Fibroblast of skin of back (primary cell): ENCODE measurements around the gene SMS.

Source experiments
- DNase-seq: peaks from one replicate; pipeline ENCODE4 v3.0.0-alpha.2; 2013

SMS gene

DNA sequence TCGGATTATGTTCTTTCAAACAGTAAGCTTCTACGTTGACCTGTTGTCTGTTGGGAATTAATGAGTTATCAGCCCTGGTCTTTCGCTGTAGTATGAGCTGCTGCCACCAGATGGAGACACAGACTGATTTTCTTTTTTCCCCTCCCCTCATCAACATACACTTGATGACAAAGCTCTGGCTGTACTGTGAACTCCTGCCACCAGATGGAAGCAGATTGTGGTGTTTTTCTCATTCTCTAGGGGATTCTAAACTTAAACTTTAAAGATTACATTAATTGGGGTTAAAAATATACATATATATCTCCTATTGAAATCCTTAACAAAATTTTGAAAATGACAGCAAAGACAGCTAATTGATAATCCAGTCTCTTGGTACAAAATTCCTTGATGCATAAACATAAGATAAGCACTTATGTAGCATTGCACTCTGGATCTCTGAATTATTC lies 44.8 kb downstream of the SMS start:
- peak; percentile 74 for DNase-seq

DNA sequence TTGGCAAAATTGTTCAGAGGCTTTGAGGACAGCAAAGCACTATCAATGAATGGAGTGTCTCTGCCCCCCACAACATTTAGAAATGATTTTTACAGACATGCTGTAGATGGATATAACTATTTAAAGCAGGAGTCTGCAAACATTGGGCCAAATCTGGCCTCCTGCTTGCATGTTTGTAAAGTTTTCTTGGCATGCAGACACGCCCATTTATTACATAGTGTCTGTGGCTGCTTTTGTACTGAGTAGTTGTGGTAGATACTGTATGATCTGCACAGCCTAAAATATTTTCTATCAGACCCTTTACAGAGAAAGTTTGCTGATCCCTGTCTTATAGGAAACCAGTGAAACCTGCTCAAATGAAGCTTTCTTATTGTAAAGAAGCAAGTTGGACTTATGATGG lies 46.1 kb downstream of the SMS start:
- peak; percentile 42 for DNase-seq

DNA sequence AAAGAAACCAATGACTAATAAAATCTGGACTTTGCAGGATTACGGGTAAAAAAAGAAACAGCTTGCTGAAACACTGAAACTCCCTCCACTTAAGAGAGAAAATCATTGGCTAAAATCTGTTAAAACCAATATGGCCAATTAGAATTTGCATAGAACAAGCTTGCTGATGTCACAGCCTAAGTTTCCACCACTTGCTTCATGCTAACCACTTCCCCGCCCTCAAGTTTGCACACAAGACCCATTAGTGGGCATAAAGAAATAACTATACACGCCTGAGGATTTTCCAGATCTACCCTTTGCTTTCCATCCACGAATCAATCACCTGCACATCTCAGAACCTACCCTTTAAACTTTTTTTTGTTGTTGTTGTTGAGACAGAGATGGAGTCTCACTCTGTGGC lies 48.9 kb downstream of the SMS start:
- DNase-seq: no peak

DNA sequence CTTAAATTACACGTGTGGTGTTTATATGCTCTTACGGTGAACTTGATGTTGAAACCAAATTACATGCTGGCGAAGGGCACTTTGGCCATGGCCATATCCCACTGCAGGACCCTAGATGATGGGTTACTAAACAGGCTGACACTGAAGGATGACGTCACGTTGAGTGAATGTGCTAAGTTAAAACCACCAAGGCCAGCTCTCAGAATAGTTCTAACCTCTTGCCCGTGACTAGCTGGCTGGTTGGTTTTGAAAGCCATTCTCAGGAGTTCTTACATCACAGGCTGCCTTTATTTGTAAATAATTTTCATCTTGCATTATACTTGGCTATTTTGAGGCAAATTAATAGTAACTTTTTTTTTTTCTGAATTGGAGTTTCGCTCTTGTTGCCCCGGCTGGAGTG lies 50.3 kb downstream of the SMS start:
- DNase-seq: no peak

DNA sequence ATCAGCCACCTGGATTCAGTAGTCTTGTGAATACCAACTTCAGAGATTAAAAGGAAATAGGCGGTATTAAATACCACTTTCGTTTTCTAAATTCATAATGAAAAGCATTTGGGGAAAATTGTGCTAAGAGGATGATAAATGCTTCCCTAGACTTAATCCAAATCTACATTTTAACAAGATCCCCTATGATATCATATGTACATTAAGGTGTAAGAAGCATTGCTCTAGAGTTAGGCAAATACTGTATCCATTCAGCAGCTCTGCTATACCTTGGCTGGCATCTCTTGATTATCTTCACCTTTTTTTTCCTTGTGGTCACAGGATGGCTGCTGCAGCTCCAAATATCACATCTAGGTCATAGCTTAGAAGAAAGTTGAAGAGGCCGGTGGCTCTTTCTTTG lies 51.0 kb downstream of the SMS start:
- no peak for DNase-seq

DNA sequence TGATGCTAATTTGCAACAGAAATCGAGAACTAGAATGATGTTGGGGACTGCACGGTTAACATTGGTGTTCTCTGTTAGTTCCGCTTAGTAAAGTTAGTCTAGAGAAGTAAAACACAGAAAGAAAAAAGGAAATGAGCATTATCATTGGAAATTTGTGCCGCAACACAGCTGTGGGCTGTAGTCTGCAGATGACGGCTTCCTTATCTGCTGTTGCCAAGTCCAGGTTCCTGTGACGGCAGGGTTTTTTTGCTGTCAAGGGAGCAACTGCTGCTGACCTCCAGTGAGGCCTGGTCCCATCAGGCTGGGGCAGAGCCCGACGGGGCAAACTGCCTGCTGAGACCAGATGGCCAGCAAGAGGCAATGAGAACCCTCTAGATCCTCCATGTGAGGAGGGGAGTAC lies 52.8 kb downstream of the SMS start:
- DNase-seq: no peak

DNA sequence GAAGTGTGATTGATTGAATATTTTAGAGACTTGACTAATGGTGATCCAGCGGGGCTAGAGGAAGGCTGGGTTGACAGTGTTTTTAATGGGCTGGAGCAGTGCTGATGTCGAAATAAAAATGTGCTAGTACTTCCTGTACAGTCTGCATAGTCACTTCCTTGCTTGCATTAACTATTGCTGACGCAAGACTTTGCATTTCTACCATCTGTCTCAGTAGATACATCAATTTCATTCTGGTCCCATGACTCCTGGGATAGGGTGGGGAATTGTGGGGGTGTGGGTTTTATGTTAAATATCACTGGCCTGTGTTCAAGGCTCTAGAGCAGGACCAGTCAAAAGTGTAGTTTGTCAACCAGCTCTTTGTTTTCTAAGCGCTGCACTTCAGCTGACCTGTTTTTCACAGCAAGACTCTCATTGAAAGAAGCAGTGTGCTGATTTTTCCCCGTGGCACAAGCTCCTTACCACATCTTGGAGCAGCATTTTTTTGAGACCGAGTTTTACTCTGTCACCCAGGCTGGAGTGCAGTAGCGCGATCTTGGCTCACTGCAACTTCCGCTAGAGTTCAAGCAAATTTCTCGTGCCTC lies 56.5 kb downstream of the SMS start:
- peak; percentile 38 for DNase-seq

DNA sequence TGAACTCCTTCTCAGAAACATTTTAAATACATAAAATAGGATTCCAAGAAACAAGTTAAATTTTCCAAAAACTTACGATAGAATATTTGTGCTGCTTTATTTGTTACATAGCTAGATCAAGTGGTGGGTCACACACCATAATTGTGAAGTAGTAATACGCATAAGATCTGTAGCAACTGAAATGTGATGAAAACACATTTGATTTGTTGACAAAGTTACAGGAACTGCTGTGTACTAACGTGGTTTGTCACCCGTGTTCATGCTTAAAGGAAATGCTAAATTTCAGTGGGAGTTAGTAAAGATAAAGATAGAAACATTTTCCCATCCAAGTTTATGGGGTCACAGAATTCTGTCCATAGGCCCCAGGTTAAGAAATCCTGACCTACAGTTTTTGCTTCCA lies 57.5 kb downstream of the SMS start:
- no peak for DNase-seq

DNA sequence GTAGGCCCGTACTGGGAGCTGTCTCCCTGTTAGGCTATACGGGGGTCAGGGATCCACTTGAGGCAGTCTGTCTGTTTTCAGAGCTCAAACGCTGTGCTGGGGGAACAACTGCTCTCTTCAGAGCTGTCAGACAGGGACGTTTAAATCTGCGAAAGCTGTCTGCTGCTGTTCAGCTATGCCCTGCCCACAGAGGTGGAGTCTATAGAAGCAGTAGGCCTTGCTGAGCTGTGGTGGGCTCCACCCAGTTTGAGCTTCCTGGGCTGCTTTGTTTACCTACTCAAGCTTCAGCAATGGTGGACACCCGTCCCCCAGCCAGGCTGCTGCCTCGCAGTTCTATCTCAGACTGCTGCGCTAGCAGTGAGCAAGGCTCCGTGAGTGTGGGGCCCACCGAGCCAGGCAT lies 64.4 kb downstream of the SMS start:
- no peak for DNase-seq

DNA sequence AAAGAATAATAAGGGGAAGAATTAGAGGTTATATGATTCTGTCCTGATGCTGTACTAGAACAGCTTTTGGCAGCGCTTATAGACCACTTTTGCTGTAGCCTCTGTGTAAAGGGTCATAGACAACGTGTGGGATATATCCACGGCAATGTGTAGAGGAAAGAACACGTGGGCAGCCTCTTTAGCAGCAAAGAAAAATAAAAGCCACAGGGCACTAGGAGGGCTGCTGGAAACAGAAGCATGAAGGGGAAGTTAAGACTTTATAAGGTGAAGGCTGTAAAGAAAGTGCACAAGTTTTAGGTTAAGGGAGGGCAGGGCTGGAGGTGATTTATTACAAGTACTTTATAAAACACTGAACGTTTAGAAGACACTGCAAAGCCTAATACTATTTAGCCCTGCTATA lies 71.5 kb downstream of the SMS start:
- no peak for DNase-seq

DNA sequence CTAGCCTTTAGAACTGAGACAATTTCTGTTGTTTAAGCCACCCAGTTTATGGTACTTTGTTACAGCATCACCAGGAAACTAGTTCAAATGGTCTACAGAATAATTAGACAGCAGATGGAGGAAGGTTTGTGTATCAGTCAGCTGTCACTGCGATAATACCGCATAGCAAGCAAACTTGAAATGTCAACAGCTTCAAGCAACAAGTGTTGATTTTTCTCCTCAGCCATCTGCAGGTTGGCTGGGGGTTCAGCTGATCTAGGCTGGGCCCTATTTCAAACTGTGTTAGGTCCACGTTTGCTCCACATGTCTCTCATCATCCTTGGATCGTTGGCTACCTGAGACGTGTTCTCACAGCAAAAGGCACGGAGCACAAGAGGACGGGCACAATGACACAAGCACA lies 72.4 kb downstream of the SMS start:
- DNase-seq: no peak

DNA sequence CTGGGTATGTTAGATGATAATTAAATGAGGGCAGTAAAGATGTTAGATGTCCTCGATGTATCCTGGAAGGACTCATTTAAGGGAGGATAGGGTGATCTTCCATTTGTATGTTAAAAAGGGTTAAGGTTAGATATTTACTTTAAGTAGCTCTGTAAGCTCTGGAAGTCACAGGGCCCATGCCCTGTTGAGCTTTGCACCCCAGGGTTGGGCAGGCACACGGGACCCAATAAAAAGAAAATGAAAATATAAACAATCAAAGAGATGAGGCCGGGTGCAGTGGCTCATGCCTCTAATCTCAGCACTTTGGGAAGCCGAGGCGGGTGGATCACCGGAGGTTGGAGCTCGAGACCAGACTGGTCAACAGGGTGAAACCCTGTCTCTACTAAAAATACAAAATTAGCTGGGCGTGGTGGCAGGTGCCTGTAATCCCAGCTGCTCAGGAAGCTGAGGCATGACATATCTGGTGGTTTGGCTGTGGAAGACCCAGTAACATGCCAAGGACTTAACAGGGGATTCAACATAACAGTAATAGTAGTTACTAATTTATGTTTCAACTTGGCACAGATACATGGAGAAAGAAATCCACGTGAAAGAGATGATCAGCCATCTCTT lies 74.7 kb downstream of the SMS start:
- DNase-seq: no peak

DNA sequence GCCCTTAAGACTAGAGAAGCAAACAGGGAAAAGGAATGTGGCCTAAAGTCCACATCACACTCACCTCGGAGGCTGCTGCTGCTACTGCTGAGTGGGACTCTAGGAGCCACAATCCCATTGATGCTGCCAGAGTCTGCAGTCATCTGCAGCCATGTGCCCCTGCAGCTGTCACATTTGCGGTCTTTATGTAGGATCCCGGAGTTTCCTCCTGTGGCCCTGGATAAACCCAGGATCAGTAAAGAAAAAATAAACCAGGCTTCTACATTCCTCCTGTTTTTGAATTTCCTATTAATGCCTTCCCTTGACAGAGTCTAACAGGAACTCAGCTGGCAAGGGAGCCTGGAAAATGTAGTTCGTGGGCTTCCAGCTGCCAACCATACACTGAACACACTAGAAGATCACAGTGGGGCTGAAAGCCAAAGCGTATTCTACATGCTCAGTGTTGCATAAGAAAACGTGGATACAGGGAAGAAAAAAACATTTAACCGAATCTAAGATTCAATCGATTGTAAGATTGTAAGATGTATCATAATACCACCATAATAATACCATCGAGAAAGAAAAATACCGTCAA lies 81.3 kb downstream of the SMS start:
- no peak for DNase-seq

DNA sequence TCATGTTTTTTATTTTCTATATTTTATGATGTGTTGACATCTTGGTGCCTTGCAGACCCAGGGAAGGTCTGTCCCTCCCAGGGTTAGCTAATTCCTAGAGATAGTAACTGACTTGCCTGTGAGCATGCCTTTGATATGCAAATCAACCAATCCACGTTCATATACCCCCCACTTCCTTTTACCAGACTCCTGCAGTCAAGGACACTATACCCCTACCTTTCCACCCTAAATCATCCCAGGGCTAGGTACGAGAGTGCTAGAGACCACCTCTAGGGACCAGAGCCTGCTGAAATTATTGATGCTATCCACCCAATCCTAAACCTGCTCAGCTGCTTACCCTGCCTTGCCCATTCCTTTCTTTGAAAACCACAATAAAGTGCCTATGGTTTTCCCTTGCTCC lies 84.1 kb downstream of the SMS start:
- no peak for DNase-seq

DNA sequence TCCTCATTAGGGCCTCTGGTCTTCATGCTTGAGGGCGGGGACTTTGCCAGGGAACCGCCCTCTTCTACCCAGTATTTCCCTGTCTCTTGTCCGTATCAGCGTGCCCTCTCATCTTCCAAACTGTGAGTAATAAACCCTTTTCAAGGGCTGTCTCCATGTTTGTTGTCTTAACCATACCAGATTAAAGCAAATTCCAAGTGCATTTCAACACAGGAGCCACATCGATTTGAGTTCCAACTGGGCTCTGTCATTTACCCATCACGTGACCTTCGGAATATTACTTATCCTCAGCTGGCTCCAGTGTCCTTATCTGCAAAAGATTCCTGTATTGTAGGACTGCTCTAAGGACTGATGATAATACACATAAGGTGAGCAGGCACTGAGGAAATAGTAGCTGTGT lies 85.2 kb downstream of the SMS start:
- DNase-seq: peak; percentile 32

DNA sequence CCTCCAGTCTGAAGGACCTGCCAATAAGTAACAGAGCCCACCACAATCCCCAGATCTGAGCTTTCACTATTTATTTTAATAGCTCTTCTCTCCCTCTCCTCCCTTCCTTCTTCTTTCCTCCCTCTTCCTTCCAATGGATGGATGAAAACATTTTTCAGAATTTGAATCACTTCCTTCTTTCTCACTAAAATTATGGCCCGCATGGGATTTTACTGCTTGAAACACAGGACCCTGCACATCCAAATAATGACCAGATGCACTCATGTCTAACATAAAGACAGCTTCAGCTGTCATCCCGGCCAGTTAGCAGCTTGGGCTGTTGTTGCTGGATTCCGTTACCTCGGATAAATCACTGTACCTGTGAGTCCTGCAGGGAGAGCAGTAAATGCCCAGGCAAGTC lies 86.2 kb downstream of the SMS start:
- DNase-seq: no peak

DNA sequence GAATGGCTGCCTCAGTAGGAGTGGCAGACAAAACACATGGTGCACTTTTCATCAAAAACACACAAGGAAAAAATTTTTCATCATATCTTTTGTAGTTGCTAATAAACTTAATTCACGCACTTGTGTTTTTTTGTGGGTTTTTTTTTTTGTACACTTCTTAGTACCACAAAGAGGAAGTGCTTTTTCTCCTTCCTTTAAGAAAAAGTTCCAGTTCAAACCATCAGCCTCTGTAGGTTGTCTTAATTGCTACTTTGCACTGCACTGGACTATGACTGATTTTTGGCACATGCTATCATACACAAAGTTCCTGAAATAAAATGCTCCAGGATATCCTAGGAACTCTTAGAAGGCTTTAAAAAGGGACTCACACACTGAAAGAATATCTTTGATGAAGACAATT lies 91.6 kb downstream of the SMS start, which contains the start of gene PHEX:
Gene PHEX (plus strand): TSS at position 242 of the 400 bp plus-strand sequence. CDS start 681 bp downstream, outside the sequence.
- no peak for DNase-seq

DNA sequence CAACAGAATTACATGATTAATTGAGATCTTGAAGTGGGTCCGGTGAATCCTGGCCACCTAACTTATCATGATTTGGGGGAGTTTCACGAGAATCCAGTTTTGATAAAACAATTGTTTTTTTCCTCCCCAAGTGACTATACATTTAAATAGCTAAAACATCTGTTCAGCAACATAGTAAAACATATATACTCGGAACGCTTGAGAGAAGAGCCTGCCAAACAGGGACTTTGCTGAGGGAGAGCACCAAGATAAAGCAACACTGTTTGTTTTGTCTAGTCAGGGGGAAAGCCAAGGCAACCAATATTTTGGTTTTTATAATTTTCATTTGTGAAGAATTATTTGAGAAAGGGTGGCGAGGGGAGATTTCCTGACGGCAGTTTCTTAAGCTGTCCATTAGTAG lies 92.0 kb downstream of the SMS start:
- DNase-seq: no peak

DNA sequence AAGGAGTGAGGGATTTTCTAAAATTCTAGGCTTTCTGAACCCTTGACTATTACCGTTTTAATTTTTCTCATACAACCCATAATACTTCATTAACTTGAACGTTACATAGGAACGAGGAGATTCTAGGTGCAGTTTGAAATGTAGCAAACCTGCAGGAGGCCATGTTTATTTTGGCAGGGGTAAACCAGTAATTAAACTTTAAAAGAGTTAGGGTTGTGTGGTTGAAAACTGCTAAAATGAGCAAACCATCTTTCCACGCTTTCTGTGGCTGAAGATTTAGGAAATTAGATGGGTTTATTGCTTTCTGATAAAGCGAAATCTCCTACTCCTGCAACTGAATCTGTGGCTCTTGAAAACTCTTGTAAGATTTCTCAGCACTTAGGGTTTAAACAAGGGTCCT lies 93.3 kb downstream of the SMS start:
- no peak for DNase-seq

DNA sequence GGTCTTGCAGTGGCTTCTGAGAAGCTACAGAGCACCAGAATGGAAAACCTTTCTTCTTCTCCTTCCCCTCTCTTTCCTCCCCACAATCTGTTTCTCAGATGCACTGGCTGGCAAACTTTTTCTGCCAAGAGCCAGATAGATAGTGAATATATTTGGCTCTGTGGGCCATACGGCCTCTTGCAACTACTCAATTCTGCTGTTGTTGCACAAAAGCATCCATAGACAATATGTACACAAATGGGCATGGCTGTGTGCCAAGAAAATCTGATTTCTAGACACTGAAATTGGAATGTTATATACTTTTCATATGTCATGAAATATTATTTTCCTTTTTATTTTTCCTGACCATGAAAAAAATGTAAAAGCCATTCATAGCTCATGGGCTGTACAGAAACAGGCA lies 94.7 kb downstream of the SMS start:
- DNase-seq: no peak

DNA sequence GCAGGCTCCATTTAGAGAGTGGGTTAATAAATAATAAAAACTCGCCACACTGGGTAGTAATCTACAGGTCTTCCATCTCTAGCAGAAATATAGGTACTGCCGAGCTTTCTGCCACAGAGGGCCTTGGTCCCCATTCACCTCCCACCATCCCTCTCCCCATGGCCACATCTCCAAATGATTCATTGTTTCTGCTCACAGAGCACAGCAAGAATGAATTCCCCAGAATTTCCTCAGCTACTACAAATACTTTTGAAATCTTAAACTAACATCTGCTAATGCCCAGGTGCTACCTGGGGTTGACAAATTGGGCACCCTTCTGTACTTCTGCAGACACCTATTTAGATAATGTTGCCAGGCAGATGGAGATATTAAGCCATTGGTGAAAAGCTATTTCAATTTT lies 96.7 kb downstream of the SMS start:
- DNase-seq: no peak

DNA sequence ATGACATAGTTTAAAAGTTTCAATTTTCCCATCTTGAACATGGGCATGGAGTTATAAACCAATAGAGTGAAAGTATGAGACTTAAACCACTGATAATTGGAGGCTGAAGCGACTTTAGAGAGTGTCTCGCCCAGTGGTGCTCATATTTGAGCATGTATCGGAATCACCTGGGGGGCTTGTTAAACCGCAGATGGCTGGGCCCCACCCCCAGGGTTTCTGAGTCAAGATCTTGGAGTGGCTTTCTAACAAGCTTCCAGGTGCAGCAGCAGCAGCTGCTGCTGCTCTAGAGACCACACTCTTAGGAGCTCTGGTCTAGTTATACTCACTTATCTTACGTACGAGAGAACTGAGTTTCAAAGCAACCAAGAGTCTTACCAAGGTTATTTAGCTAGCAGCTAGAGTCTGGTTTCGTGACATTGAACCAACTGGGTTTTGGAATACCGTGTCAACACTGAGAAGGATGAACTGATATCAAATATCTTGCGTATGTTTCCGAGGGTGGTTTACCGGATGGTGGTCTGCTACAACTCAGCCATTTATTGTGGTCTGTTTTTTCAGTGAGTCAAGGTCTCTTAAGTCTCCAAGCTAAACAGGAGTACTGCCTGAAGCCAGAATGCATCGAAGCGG lies 97.5 kb downstream of the SMS start:
- DNase-seq: no peak

DNA sequence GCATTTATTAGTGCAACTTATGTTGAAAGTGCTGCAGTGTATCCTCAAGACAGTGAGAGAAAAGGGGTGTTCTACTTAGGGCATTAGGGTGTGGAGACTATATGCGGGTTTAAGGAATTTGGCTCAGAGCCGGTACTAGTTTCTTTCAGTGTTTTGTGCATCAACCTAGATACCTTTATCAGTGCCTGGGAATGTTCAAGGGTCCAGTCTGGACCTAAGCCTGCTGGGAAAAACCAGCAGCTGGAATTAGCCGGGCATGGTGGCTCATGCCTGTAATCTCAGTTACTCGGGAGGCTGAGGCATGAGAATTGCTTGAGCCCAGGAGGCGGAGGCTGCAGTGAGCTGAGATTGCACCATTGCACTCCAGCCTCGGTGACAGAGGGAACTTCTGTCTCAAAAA lies 99.0 kb downstream of the SMS start:
- no peak for DNase-seq

DNA sequence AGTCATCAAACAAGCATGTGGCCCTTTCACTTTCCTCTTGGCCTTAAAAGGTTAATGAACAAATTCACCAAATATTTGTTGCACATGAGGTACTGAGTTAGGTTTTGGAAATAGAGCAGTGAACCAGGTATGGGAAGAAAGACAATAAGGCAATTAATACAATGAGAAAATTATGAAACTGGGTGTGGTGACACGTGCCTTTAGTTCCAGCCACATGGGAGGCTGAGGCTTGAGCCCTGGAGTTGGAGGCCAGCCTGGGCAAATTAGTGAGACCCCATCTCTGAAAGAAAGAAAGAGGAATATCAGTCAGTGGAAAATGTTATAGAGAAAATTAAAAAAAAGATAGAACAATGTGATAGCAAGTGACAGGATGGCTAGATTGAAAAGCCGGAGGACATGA lies 99.7 kb downstream of the SMS start:
- no peak for DNase-seq
